ENCODE measurements around the gene MINK1. TPM values are rescaled to one million over a fixed set of nuclear protein-coding genes. Genes with fewer than 3 reads are reported as not detected.

Gene MINK1
- total and polyA plus RNA-seq, 2 of the 13 experiments (the other 11 are each of a cell fraction or from before 2014, with no cell fraction given), result 17.2 to 63.9 TPM

DNA sequence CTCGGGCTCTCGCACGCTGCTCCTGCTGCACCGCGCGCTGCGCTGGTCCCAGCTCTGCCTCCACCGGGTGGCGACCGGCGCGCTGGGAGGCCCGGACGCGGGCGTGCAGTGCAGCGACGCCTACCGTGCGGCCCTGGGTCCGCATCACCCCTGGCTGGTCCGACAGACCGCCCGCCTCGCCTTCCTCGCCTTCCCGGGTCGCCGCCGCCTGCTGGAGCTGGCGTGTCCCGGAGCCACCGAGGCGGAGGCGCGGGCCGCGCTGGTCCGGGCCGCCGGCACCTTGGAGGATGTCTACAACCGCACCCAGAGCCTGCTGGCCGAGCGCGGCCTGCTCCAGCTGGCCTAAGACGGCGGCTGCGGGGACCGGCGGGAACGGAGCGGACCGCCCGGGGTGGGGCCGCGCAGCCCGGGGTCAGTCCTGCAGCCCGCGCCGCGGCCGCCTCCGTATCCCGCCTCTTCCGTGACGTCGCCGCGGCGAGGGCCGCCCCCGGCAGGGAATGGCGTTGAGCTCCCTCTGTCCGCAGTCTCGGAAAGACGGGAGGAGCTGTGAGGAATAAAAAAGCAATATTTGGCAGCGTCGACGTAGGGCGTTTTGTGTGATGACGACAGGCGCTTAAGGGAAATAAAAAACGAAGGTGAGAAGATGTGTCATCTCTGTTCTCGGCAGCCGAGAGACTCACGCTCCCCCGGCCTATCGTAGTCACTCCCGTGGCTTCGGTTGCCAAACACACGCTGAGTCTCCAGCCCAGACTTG lies 43.0 kb upstream of the MINK1 start (continued):
- TF ChIP-seq ZNF691 (CRISPR knock-in tag; IDR thresholded peaks at IDR 0.05; ENCODE audit: borderline replicate concordance, low read depth) (peak; percentile 77; the same call in 1 of the 2 replicates), IRF2 (CRISPR knock-in tag; IDR thresholded peaks at IDR 0.05) (no peak), CREM (IDR thresholded peaks at IDR 0.05) (no peak), CREM (CRISPR knock-in tag; IDR thresholded peaks at IDR 0.05) (no peak), MTA3 (CRISPR knock-in tag; IDR thresholded peaks at IDR 0.05) (no peak), KAT7 (CRISPR knock-in tag; IDR thresholded peaks at IDR 0.05; ENCODE audit: borderline replicate concordance) (0 out of 2 replicates have a peak, but pooled peaks have one; percentile 64), TERF1 (CRISPR knock-in tag; IDR thresholded peaks at IDR 0.05) (no peak), ZNF180 (CRISPR knock-in tag; IDR thresholded peaks at IDR 0.05; ENCODE audit: borderline replicate concordance, low read depth) (no peak), RFX3 (CRISPR knock-in tag; IDR thresholded peaks at IDR 0.05) (no peak), ZNF724P (CRISPR knock-in tag; IDR thresholded peaks at IDR 0.05; ENCODE audit: borderline replicate concordance) (no peak), ZBTB49 (CRISPR knock-in tag; IDR thresholded peaks at IDR 0.05; ENCODE audit: borderline replicate concordance) (no peak), MEIS1 (CRISPR knock-in tag; IDR thresholded peaks at IDR 0.05; ENCODE audit: borderline replicate concordance) (no peak; the same call in 1 of the 2 replicates), KLF15 (CRISPR knock-in tag; IDR thresholded peaks at IDR 0.05; ENCODE audit: borderline replicate concordance) (no peak; the same call in 1 of the 2 replicates), TBL1XR1 (IDR thresholded peaks at IDR 0.05; ENCODE audit: borderline replicate concordance, low read length, partially characterized antibody) (no peak), BATF2 (CRISPR knock-in tag; IDR thresholded peaks at IDR 0.05) (no peak), MEF2D (CRISPR knock-in tag; IDR thresholded peaks at IDR 0.05) (no peak)
- TF ChIP-seq, protein P1, sequence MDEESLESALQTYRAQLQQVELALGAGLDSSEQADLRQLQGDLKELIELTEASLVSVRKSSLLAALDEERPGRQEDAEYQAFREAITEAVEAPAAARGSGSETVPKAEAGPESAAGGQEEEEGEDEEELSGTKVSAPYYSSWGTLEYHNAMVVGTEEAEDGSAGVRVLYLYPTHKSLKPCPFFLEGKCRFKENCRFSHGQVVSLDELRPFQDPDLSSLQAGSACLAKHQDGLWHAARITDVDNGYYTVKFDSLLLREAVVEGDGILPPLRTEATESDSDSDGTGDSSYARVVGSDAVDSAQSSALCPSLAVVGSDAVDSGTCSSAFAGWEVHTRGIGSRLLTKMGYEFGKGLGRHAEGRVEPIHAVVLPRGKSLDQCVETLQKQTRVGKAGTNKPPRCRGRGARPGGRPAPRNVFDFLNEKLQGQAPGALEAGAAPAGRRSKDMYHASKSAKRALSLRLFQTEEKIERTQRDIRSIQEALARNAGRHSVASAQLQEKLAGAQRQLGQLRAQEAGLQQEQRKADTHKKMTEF (CRISPR knock-in tag; IDR thresholded peaks at IDR 0.05), result peak; percentile 55; the same call in 1 of the 2 replicates
- TF ChIP-seq, protein P2, sequence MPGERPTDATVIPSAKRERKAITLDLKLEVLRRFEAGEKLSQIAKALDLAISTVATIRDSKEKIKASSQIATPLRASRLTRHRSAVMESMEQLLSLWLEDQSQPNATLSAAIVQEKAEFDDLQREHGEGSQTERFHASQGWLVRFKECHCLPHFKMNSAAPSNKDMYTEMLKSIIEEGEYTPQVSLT (CRISPR knock-in tag; IDR thresholded peaks at IDR 0.05; ENCODE audit: borderline replicate concordance, low read depth), result no peak; the same call in 1 of the 2 replicates
- TF ChIP-seq, protein P3, sequence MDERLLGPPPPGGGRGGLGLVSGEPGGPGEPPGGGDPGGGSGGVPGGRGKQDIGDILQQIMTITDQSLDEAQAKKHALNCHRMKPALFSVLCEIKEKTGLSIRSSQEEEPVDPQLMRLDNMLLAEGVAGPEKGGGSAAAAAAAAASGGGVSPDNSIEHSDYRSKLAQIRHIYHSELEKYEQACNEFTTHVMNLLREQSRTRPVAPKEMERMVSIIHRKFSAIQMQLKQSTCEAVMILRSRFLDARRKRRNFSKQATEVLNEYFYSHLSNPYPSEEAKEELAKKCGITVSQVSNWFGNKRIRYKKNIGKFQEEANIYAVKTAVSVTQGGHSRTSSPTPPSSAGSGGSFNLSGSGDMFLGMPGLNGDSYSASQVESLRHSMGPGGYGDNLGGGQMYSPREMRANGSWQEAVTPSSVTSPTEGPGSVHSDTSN (CRISPR knock-in tag; IDR thresholded peaks at IDR 0.05), result no peak
